PC-3 (cell line): ENCODE results near the gene CERKL. TPM values are rescaled to one million over a fixed set of nuclear protein-coding genes. Genes with fewer than 3 reads are reported as not detected.

Experiments used
- ATAC-seq: fragments of 200-7000 bp; cut with Tn5 transposase; 2 replicates; pipeline ENCODE4 v1.9.1; 2020; ENCODE audit warnings: mild to moderate bottlenecking, moderate library complexity
- BruUV-seq: library from RNA; stranded (reverse); fragments of 400-500 nt; replicated peaks from 2 replicates; lab custom pipeline; 2021; lab: Mats Ljungman, UMichigan
- CTCF ChIA-PET: fragments of 300-600 bp; sonication (Branson Sonifier 250); formaldehyde crosslinking; loops from one replicate; lab custom pipeline; 2022; ENCODE audit warnings: antibody characterized with exemption; lab: Charles Lee
- POLR2A ChIA-PET: fragments of 300-600 bp; sonication (Branson Sonifier 250); formaldehyde crosslinking; loops from one replicate; lab custom pipeline; 2022; ENCODE audit warnings: antibody characterized with exemption; ENCODE audit not compliant: unreplicated experiment; lab: Charles Lee
- DNase-seq: peaks from one replicate; pipeline ENCODE4 v3.0.0-alpha.2; 2015
- H2AFZ ChIP-seq: fragments of 300-600 bp; sonication (generic); 2 replicates; pipeline ENCODE4 v1.6.0; 2016; ENCODE audit warnings: antibody characterized with exemption, low read length
- H3F3A ChIP-seq: fragments of 300-600 bp; sonication (generic); one replicate; pipeline ENCODE4 v1.6.0; 2017; ENCODE audit warnings: antibody characterized with exemption, low read length, control low read depth, mild to moderate bottlenecking; ENCODE audit not compliant: unreplicated experiment
- H3K27ac ChIP-seq: fragments of 300-600 bp; sonication (generic); 2 replicates; pipeline ENCODE4 v1.5.1; 2016; ENCODE audit warnings: mild to moderate bottlenecking, low read length
- H3K27me3 ChIP-seq: fragments of 300-600 bp; sonication (generic); 2 replicates; pipeline ENCODE4 v1.6.1; 2016; ENCODE audit warnings: low read length, mixed read lengths
- H3K36me3 ChIP-seq: fragments of 300-600 bp; sonication (generic); 2 replicates; pipeline ENCODE4 v1.6.1; 2016; ENCODE audit warnings: low read depth, mixed run types, low read length, mixed read lengths
- H3K4me1 ChIP-seq: fragments of 300-600 bp; sonication (generic); 2 replicates; pipeline ENCODE4 v1.5.1; 2016; ENCODE audit warnings: low read length; ENCODE audit not compliant: insufficient read depth
- H3K4me2 ChIP-seq: fragments of 300-600 bp; sonication (generic); 2 replicates; pipeline ENCODE4 v1.6.0; 2016; ENCODE audit warnings: low read length
- H3K4me3 ChIP-seq: fragments of 300-600 bp; sonication (generic); 2 replicates; pipeline ENCODE4 v1.5.1; 2016; ENCODE audit warnings: mild to moderate bottlenecking, low read length, mixed read lengths
- H3K79me2 ChIP-seq: fragments of 300-600 bp; sonication (generic); 2 replicates; pipeline ENCODE4 v1.6.1; 2017; ENCODE audit warnings: low read length, mixed read lengths
- H3K9ac ChIP-seq: fragments of 300-600 bp; sonication (generic); 2 replicates; pipeline ENCODE4 v1.6.0; 2016; ENCODE audit warnings: mild to moderate bottlenecking, low read length
- H3K9me2 ChIP-seq: fragments of 300-600 bp; sonication (generic); replicated peaks from 2 replicates; pipeline ENCODE4 v1.6.1; 2016; ENCODE audit warnings: mixed run types, low read length, mixed read lengths
- H3K9me3 ChIP-seq: fragments of 300-600 bp; sonication (generic); 2 replicates; pipeline ENCODE4 v1.6.1; 2016; ENCODE audit warnings: low read length, mixed read lengths
- H4K20me1 ChIP-seq: fragments of 300-600 bp; sonication (generic); 2 replicates; pipeline ENCODE4 v1.6.1; 2016; ENCODE audit warnings: low read length, mixed read lengths
- EZH2 ChIP-seq: fragments of 300-600 bp; sonication (generic); IDR thresholded peaks from one replicate; pipeline ENCODE4 v1.6.1; 2017; ENCODE audit warnings: antibody characterized with exemption, mild to moderate bottlenecking, low read length; ENCODE audit not compliant: unreplicated experiment
- EZH2phosphoT487 ChIP-seq: fragments of 300-600 bp; sonication (generic); IDR thresholded peaks from 2 replicates; pipeline ENCODE4 v1.6.1; 2018; ENCODE audit warnings: mild to moderate bottlenecking, antibody characterized with exemption, low read length, borderline replicate concordance
- intact Hi-C: fragments of 100-400 bp; cut with micrococcal nuclease; formaldehyde crosslinking; loops from 2 replicates; pipeline ENCODE4 v1.9.0; 2023
- total RNA-seq: library from RNA; depleted of rRNA; stranded (reverse); fragments of >200 nt; gene quantifications from 2 replicates; pipeline ENCODE4 v1.2.3, GENCODE V29; 2014
- TF ChIP-seq, protein P1 (sequence below): fragments of 300-600 bp; sonication (generic); conservative IDR thresholded peaks from 2 replicates; pipeline ENCODE4 v1.5.1; 2017; ENCODE audit warnings: antibody characterized with exemption, low read depth, mild to moderate bottlenecking, low read length

CERKL gene
- total RNA-seq, 1 experiment from 2014 or later: 0.98 TPM

GRCh38 chr2:181563101-181563692, 93.7 kb downstream of the CERKL start:
- ATAC-seq (no peak), DNase-seq (no peak)
- no peak overlapping the region for H2AFZ ChIP-seq
- H3K4me1 ChIP-seq: no peaks in the 10 kb centered on the region
- H4K20me1 ChIP-seq: no peaks in the 10 kb centered on the region
- POLR2A ChIA-PET: no interaction called here
- CTCF ChIA-PET: no interaction called here
- no peak overlapping the region for H3K4me2 ChIP-seq
- no peaks in the 10 kb centered on the region for H3F3A ChIP-seq
- H3K9ac ChIP-seq: no peak overlapping the region
- H3K4me3 ChIP-seq: no peak overlapping the region
- H3K36me3 ChIP-seq: no peaks in the 10 kb centered on the region
- H3K79me2 ChIP-seq: no peaks in the 10 kb centered on the region
- intact Hi-C loops: no loop called here
- TF ChIP-seq, protein P1, sequence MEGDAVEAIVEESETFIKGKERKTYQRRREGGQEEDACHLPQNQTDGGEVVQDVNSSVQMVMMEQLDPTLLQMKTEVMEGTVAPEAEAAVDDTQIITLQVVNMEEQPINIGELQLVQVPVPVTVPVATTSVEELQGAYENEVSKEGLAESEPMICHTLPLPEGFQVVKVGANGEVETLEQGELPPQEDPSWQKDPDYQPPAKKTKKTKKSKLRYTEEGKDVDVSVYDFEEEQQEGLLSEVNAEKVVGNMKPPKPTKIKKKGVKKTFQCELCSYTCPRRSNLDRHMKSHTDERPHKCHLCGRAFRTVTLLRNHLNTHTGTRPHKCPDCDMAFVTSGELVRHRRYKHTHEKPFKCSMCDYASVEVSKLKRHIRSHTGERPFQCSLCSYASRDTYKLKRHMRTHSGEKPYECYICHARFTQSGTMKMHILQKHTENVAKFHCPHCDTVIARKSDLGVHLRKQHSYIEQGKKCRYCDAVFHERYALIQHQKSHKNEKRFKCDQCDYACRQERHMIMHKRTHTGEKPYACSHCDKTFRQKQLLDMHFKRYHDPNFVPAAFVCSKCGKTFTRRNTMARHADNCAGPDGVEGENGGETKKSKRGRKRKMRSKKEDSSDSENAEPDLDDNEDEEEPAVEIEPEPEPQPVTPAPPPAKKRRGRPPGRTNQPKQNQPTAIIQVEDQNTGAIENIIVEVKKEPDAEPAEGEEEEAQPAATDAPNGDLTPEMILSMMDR: no peak
- TF ChIP-seq EZH2phosphoT487: no peak
- no peak for TF ChIP-seq EZH2
- H3K9me2 ChIP-seq: no peaks in the 10 kb centered on the region
- no peaks in the 10 kb centered on the region for H3K9me3 ChIP-seq
- no peaks in the 10 kb centered on the region for H3K27me3 ChIP-seq
- no peak overlapping the region for H3K27ac ChIP-seq
- no TSS peak for BruUV-seq

DNA sequence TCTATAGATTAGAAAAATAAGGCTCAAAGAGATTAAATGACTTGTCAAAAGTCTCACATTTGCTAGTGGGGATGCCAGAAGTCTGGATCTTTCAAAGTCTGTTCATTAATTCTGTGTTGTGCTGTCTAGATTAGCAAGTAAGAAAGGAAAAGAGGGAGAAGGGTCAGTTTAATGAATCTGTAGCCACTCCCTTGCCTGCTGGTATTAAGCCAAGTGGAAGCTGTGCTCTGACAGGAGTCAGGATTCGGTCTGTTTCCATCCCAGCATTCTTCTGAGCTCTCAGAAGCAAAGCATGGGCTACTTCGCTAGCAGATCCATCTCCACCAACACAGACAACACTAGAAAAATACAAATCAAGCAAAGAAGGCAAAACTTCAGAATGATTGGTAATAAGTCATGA, 98.5 kb downstream of the CERKL start:
- no peak overlapping the region for H3K9ac ChIP-seq
- no peak overlapping the region for H3K4me2 ChIP-seq
- ChIA-PET POLR2A (no interaction called here), CTCF (no interaction called here)
- no peaks in the 10 kb centered on the region for H4K20me1 ChIP-seq
- peaks cover 19% of the 10 kb centered on the region for H3K4me1 ChIP-seq
- intact Hi-C loops: no loop called here
- no peaks in the 10 kb centered on the region for H3K27me3 ChIP-seq
- no peak overlapping the region for H3K4me3 ChIP-seq
- H3K36me3 ChIP-seq: no peaks in the 10 kb centered on the region
- DNase-seq (no peak), ATAC-seq (no peak)
- H3K9me2 ChIP-seq: no peaks in the 10 kb centered on the region
- TF ChIP-seq, protein P1: no peak
- TF ChIP-seq EZH2phosphoT487: no peak
- TF ChIP-seq EZH2: no peak
- H3K79me2 ChIP-seq: no peaks in the 10 kb centered on the region
- no TSS peak for BruUV-seq
- no peaks in the 10 kb centered on the region for H3K9me3 ChIP-seq
- no peak overlapping the region for H2AFZ ChIP-seq
- H3K27ac ChIP-seq: no peak overlapping the region
- H3F3A ChIP-seq: peaks cover 2% of the 10 kb centered on the region

DNA sequence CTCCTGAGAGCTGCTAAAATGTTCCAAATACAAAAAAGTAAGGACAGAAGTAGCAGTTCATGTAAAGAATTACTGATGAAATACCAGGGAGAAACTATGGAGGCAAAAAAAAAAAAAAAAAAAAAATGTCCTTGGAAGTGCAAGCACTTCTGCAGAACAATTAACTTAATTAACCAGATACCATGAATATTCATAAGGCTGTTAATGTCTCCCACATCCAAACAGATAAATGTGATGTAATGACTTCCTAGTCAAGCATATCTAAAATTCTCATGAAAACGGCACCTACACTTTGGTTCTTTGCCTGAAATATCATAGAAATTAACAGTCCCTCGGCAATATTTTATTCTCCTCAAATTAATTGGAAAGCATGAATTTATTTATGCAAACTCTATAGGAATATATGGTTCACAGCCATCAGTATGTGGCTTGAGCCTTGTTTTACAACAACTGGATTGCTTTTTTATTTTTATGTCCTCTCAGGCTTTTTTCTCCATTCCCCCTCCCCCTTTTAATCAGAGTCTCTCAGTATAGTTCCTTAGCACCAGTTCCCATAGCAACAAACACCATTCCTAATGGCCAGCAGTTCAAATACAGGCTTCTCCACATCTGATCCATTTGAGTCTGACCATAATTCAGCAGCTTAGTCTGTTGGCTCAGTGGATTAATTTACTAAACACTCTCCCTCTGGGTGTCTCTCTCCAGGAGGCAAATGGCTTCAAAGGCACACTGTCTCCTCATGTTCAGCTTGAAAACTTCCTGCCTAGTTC, 102.7 kb downstream of the CERKL start:
- intact Hi-C loops: loop anchor here (5.0 kb wide), 1 partner anchor 82 kb away; no protein-coding TSS in a partner anchor
- H3K27me3 ChIP-seq: no peaks in the 10 kb centered on the region
- H3K9me3 ChIP-seq: no peaks in the 10 kb centered on the region
- no peaks in the 10 kb centered on the region for H3K9me2 ChIP-seq
- DNase-seq: no peak
- peaks cover 4% of the 10 kb centered on the region for H3F3A ChIP-seq
- H3K9ac ChIP-seq: no peak overlapping the region
- H3K4me3 ChIP-seq: no peak overlapping the region
- ChIA-PET CTCF (interaction anchor here (0.7 kb wide), 1 partner anchor 523 kb away, joined by 3 read pairs; no protein-coding TSS in a partner anchor), POLR2A (no interaction called here)
- BruUV-seq: no TSS peak
- H3K36me3 ChIP-seq: no peaks in the 10 kb centered on the region
- peak overlapping the region; percentile 71; the same call in 1 of the 2 replicates for H3K27ac ChIP-seq
- ATAC-seq: 0 out of 2 replicates have a peak, but pooled peaks have one; percentile 16
- H3K4me2 ChIP-seq: no peak overlapping the region
- no peaks in the 10 kb centered on the region for H4K20me1 ChIP-seq
- TF ChIP-seq EZH2phosphoT487: no peak
- no peak for TF ChIP-seq EZH2
- TF ChIP-seq, protein P1: no peak
- no peak overlapping the region for H2AFZ ChIP-seq
- peaks cover 45% of the 10 kb centered on the region for H3K4me1 ChIP-seq
- H3K79me2 ChIP-seq: no peaks in the 10 kb centered on the region
